HFFc6 (cell line): Measurements from ENCODE around the gene WNK2. TPM values are rescaled to one million over a fixed set of nuclear protein-coding genes. Genes with fewer than 3 reads are reported as not detected.

Experiments used
- DNase-seq: peaks from one replicate; pipeline ENCODE4 v3.0.0-alpha.2; 2018
- H3K27ac Mint-ChIP-seq: 2 replicates; pipeline ENCODE4 v1.8.0; 2020; ENCODE audit warnings: mild to moderate bottlenecking, mixed read lengths
- H3K27me3 Mint-ChIP-seq: 2 replicates; pipeline ENCODE4 v1.8.0; 2021; ENCODE audit warnings: mild to moderate bottlenecking, moderate library complexity, mixed read lengths; ENCODE audit not compliant: insufficient read depth
- H3K36me3 Mint-ChIP-seq: 2 replicates; pipeline ENCODE4 v1.8.0; 2021; ENCODE audit warnings: low read depth, mixed read lengths
- H3K4me1 Mint-ChIP-seq: 2 replicates; pipeline ENCODE4 v1.8.0; 2020; ENCODE audit warnings: low read depth, mixed read lengths
- H3K4me3 Mint-ChIP-seq: 2 replicates; pipeline ENCODE4 v1.8.0; 2020; ENCODE audit warnings: mild to moderate bottlenecking, moderate library complexity, mixed read lengths
- H3K9me3 Mint-ChIP-seq: 2 replicates; pipeline ENCODE4 v1.8.0; 2020; ENCODE audit warnings: mild to moderate bottlenecking, mixed read lengths
- CTCF ChIP-seq: fragments of 200-600 bp; sonication (generic); IDR thresholded peaks from 2 replicates; pipeline ENCODE4 v1.5.0; 2021; ENCODE audit warnings: antibody characterized with exemption, mild to moderate bottlenecking
- total RNA-seq, 6 experiments: library from RNA; stranded (reverse); fragmentation: NEBNext Ultra II Directional; extraction: Animal tissue kit (Norgen Biotek cat#: 25700); gene quantifications; 2 replicates in 1 of 6; 3 replicates in 5 of 6; pipeline ENCODE4 v1.2.3, GENCODE V29; 2021

The WNK2 gene
- total RNA-seq, 6 experiments from 2014 or later: not detected

GRCh38 chr9:93234600-93234999 lies 50.7 kb downstream of the WNK2 start:
- H3K4me1 Mint-ChIP-seq: no peaks in the 10 kb centered on the region
- H3K27me3 Mint-ChIP-seq: peaks cover 36% of the 10 kb centered on the region
- H3K4me3 Mint-ChIP-seq: no peak overlapping the region
- DNase-seq: no peak
- H3K9me3 Mint-ChIP-seq: no peaks in the 10 kb centered on the region
- no peaks in the 10 kb centered on the region for H3K36me3 Mint-ChIP-seq
- H3K27ac Mint-ChIP-seq: no peak overlapping the region
- TF ChIP-seq CTCF: no peak

- H3K27me3 Mint-ChIP-seq: peaks cover 37% of the 10 kb centered on the region
- H3K4me1 Mint-ChIP-seq: no peaks in the 10 kb centered on the region
- H3K9me3 Mint-ChIP-seq: no peaks in the 10 kb centered on the region
- H3K4me3 Mint-ChIP-seq: no peak overlapping the region
- no peaks in the 10 kb centered on the region for H3K36me3 Mint-ChIP-seq
- no peak for TF ChIP-seq CTCF
- no peak overlapping the region for H3K27ac Mint-ChIP-seq
- no peak for DNase-seq
These were observed 51.5 kb downstream of the WNK2 start for GRCh38 chr9:93235300-93235960.

GRCh38 chr9:93236541-93237206 lies 52.7 kb downstream of the WNK2 start:
- no peaks in the 10 kb centered on the region for H3K9me3 Mint-ChIP-seq
- no peak overlapping the region for H3K4me3 Mint-ChIP-seq
- no peaks in the 10 kb centered on the region for H3K4me1 Mint-ChIP-seq
- H3K36me3 Mint-ChIP-seq: no peaks in the 10 kb centered on the region
- H3K27ac Mint-ChIP-seq: no peak overlapping the region
- TF ChIP-seq CTCF: no peak
- no peak for DNase-seq
- peaks cover 37% of the 10 kb centered on the region for H3K27me3 Mint-ChIP-seq

- no peak for DNase-seq
- Mint-ChIP-seq H3K27ac (no peak overlapping the region), H3K36me3 (no peaks in the 10 kb centered on the region), H3K9me3 (no peaks in the 10 kb centered on the region), H3K4me1 (no peaks in the 10 kb centered on the region), H3K4me3 (no peak overlapping the region), H3K27me3 (peaks cover 43% of the 10 kb centered on the region)
- no peak for TF ChIP-seq CTCF
These were observed 53.6 kb downstream of the WNK2 start for GRCh38 chr9:93237540-93237939.

GRCh38 chr9:93238953-93239925 lies 55.3 kb downstream of the WNK2 start:
- no peaks in the 10 kb centered on the region for H3K36me3 Mint-ChIP-seq
- no peak for DNase-seq
- no peaks in the 10 kb centered on the region for H3K9me3 Mint-ChIP-seq
- no peaks in the 10 kb centered on the region for H3K4me1 Mint-ChIP-seq
- no peak for TF ChIP-seq CTCF
- H3K27ac Mint-ChIP-seq: no peak overlapping the region
- H3K4me3 Mint-ChIP-seq: no peak overlapping the region
- H3K27me3 Mint-ChIP-seq: peaks cover 48% of the 10 kb centered on the region
